GM19099 (cell line): ENCODE results near the gene CAMTA1.

ENCODE experiments used
- POLR2A ChIP-seq: IDR thresholded peaks from 3 replicates; pipeline ENCODE4 v1.6.1; 2011; ENCODE audit warnings: low read depth; ENCODE audit not compliant: insufficient read length; ENCODE audit errors: extremely low read depth

Gene CAMTA1

DNA sequence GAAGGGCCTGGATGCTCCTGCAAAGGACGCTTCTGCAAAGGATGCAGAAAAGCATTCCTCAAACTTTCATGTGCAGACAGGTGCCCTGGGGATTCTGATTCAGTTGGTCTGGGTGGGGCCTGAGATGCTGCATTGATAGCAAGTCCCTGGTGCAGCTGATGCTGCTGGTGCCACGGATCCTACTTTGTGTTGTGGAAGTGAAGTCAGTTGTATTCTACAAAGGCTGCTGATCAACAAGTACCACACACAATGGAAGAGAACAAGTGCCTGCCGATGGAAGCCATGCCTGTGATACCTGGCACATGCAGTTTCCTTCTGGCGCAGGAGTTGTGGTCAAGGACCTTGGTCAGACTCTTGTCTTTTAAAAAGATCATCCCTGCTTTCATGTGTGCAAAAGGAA lies 478.8 kb downstream of the CAMTA1 start:
- TF ChIP-seq POLR2A = no peak

DNA sequence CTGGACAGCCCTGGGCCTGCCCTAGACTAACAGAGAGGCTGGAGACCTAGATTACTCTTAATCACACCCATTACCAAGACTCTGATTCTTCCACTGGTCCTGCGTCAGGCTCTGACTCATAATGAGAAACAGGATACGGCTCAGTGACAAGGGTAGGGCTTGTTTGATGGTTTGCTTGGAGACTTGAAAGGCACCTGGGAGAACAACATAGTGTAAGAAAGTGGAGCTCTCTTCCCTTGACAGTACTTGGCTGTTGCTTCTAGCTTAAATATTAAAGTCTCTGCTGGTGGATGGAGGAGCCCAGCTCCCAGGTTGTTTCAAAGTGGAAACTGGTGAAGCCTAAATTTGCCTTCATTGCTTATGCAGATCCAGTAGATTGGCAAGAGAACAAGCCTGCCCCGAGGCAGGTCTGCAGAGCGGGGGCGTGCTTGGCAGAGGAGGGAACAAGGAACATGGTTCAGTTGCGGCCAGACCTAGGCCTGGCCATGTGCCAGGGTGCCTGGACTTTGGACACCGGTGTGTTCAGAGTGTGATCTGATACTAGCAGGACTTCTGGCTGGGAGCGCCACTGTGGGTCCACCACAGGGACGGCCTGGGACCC lies 480.6 kb downstream of the CAMTA1 start:
- TF ChIP-seq POLR2A = no peak

DNA sequence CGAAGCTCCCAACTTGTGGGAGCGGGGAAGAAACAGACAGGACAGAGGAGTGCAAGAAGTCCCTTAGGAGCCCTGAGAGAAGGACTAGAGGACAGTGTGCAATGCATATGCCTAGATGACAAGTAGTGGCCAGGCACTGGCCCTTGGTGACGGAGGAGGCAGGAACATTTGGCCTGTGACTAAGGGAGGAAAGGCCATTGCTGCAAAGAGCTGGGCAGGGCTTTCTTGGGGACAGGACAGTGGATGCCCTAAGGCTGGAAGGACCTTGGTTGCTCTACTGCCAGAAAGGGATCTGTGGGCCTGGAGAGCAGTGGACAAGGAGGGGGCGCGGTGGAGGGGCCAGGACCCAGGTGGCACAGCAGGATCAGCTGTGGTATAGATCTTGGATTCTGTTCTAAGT lies 481.3 kb downstream of the CAMTA1 start:
- no peak for TF ChIP-seq POLR2A

DNA sequence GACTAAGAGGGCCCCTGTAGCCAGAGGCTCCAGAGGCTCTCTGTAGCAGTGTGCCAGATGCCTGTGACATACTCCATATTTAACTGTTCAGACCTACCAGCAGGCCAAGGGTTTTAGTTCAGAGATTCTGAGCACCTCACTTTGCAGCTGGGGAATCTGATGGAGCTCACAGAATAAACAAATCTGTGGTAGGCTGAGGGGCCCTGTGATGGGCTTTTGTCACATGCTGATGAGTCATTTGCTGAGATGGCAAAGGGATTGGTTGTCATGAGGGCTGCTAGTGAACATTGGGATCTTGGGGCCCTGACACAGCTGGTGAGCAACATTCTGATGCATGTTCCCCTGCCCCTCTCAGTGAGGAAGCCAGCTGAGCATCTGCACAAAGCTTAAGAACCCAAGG lies 482.2 kb downstream of the CAMTA1 start:
- no peak for TF ChIP-seq POLR2A

DNA sequence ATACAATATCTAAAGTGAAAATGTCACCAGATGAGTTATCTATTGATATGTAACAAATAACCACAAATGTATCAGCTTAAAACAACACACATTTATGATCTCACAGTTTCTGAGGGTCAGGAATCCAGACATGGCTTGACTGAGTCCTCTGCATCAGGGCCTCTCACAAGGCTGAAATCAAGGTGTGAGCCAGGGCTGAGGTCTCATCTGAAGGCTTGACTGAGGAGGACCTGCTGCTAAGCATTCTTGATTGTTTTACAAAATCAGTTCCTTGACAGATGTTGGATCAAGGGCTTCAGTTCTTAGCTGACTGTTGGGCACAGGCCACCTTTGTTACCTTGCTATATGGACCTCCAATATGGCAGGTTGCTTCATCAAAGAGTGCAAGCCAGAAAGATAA lies 483.7 kb downstream of the CAMTA1 start:
- no peak for TF ChIP-seq POLR2A

DNA sequence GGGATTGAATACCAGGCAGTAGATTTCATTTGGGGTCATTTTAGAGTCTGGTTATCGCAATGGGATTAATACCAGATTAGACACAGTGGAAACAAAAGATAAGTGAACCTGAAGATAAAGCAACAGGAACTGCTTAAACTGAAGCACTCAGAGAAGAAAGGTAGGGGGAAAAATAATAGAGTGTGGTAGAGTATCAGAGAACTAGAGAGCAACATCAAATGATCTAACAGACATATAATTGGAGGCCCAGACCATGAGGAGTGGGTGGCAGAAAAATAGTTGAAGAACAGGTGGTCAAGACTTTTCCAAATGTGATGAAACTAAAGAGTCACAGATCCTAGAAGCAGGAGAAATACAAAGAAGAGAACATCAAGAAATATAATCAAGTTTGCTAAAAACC lies 484.3 kb downstream of the CAMTA1 start:
- no peak for TF ChIP-seq POLR2A

DNA sequence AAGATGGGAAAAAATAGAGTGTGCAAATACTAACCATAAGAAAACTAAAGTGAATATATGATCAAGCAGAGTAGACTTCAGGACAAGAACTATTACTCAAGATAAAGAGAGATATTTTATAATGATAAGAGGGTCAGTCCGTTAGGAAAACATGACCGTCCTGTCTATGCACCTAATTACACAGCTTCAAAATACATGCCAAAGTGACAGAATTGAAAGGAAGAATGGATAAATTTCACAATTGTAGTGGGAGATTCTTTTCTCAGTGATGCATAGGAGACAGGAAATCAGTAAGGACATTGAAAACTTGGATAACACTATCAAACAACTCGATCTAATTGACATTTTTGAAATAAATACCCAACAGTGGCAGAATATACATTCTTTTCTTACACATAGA lies 489.0 kb downstream of the CAMTA1 start:
- TF ChIP-seq POLR2A = no peak

DNA sequence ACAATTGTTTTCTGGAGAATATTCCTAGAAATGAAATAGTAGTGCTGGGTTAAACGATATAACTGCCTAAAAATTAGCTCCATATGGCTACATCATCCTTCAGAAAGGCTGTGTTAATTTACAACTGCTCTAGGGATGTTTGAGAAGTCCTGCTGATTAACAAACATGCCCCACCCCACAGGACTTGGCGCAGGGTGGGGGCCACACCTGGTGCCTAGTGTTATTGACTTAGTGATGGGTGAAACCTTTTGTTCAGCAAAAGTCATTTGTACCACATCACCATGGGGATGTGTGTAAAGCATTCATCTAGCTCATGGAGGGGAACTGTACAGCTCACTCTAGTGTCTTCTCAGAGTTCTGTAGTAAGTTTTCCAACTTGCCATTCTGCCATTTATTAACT lies 492.8 kb downstream of the CAMTA1 start:
- no peak for TF ChIP-seq POLR2A

DNA sequence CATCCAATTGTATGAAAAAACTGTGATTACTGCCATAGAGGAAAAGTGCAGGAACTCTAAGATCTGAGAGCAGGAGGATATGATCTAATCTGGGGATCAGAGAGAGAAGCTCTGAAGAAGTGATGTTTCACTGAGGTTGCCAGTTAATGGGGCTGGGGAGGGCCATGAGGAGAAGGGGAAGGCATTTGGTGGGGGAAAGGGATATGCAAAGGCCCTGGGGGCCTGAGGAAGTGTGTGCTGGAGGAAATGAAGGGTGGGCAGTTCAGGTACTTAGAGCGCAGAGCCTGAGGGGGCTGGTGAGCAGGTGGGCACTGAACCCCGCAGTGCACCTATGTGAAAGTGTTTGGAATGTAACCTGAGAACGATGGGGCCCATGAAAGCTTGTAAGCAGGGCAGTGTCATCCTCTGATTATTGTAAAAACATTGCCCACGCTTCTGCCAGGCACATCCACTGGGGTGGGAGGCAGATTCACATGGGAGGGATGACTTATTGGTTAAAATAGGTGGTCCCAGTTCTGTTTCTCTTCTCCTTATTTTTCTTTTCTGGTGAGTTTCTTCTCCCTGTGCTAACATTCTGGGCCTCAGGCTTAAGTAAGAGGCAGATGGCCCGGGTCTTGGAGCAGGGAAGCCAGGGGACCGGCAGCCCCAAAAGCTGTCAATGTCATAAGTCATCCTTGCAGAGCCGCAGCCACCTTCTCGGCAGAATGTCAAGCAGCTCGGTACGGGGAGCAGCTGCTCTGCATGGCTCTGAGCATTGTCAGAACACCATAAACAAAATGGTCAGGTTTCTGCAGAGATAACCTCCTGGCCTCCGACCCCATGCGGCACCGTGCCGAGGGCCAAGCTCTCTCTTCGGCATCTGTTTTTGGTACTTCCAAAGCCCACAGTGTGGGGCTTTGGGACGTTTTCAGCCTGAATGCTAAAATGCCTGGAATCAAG lies 493.8 kb downstream of the CAMTA1 start:
- no peak for TF ChIP-seq POLR2A

DNA sequence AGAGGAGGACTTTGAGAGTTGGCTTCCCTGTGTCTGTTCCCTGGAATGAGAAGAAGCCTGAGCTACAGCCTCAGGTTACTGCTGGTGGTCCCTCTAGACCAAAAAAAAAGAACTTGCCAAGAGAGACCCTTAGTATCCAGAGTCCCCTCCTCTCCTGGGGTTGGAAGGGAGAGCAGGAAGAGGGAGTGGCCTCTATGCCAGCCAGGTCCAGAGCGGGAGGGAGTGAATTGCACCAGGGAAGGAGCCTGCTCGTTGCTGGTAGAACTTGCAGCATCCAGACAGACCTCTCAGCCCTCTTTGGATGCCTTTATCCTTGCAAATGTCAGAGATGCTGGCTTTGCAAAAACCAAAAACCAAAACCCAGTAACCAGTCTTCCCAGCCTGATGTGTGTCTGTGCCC lies 494.5 kb downstream of the CAMTA1 start:
- no peak for TF ChIP-seq POLR2A

DNA sequence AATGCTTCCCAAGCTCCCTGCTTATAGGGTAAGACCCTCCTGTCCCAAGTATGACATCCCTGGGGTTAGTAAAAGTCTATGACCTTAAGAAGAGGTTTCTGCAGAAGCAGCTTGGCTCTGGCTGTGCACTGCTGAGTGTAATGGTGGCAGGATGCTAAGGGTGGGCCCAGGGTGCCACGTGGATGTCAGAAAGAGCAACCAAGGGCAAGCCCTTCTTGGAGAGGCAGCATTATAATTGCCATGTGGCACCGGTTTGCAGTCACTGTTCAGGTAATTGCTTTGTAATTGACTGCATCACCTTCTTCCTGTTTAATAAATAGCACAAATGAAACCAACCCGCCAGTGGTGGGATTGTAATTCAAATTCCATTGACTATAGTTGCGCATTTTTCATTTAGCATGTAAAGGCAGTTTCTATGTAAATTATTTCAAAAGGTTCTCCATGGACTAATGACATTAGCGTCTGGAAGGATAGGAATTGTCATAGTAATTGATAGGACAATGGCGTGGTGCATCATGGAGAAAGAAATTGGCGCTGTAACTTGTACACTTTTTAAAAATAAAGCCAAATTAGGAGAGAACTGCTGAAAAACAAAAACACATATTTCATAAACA lies 495.2 kb downstream of the CAMTA1 start:
- no peak for TF ChIP-seq POLR2A

DNA sequence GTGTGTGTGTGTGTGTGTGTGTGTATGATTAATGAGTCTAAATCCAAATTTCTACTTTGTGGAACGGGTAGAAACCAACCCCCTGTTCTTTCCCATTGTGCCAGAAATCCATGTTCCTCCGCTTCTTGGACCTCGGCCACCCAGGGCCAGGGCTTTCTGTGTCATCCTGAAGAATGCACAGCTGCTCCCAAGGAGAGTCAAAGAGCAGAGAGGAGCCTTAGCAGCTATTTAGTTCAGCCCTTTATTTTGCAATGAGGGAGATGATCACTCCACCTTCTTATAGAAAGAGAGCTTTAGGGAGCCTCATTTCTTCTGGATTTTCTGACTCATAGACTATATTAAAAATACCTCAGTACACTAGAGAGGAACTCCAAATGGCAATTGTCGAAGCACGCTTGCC lies 496.6 kb downstream of the CAMTA1 start:
- TF ChIP-seq POLR2A = no peak

DNA sequence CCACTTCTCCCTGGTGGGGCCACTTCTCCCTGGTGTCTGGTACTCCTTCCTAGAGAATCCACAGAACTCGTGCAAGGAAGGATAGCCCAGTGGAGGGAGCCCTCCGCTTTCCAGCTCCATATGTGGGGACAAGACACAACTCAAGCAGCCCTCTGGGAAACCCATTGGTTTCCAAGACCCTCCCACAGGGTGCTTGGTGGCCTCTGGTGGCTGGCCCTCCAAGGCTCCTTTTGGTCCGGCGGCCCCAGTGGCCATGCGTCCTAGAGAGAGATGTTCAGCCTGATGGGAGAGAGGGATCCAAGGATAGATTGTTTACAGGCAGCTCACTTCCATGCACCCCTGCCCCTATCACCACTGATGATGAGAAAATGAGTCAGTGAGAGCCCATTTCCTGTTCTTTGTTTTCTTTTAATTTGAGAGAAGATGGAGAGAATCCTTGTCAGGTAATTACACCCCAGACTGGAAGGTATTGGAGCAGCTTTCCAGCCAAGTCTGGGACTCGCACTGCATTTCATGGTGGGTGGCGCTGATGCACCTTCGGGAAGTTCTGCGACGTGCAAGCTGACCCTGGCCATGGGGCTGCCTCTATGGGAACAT lies 499.7 kb downstream of the CAMTA1 start:
- no peak for TF ChIP-seq POLR2A

DNA sequence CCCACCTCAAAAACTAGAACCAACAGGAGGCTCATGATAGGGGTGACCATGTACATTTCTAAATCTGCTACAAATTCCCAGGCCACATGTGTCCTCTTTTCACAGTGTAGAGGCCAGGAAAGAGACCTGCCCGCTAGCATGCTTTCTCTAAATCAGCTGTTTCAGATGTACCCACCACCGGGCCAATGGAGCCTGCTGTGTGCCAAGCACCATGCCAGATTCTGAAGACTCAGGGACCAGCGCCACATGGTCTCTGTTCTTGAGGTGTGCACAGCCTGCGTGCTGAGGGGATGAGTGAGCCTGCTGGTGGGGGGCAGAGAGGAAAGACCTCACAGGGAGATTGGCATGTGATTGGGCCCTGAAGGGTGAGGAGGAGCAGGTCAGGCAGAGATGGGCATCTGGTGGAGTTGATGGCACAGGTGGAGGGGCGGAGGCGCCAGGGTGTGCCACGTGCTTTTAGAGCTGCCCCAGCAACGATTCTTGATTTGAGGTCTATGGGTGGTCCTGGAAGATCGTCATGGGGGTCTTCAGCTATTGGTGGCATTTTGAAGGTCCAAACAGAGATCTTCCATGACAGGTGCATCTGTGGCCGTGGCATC lies 500.7 kb downstream of the CAMTA1 start:
- TF ChIP-seq POLR2A = no peak

DNA sequence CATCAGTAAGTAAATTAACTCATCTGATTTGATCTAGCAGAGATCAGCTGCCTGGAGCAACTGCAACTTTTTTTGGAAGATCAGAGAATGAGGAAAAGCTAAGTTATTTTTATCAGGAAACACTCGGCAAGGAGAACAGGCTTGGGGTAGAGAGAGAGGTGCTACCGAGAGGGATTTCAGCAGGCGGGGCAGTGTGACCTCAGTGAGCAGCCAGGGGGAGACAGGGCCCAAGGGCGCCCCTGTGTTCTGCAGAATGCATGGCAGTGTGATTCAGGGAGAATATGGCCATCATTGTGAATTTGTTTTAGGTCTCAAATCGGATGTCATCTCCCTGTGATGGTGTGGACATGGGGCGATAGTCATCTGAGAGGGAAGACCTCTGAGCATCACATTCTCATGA lies 501.8 kb downstream of the CAMTA1 start:
- no peak for TF ChIP-seq POLR2A
